HepG2 (cell line): Measurements from ENCODE around the gene SLBP. TPM values are rescaled to one million over a fixed set of nuclear protein-coding genes. Genes with fewer than 3 reads are reported as not detected.
A peak's percentile ranks its signal among the peaks of the same experiment; 100 is the strongest.

ENCODE experiments used
- ATAC-seq: fragments of 200-7000 bp; cut with Tn5 transposase; 3 replicates; pipeline ENCODE4 v1.9.1; 2020; ENCODE audit warnings: mild to moderate bottlenecking, moderate library complexity
- BruUV-seq: library from RNA; stranded (reverse); fragments of 400-500 nt; replicated peaks from 2 replicates; lab custom pipeline; 2021; lab: Mats Ljungman, UMichigan
- CTCF ChIA-PET: fragments of 300-600 bp; formaldehyde crosslinking; extraction: SDS; loops from one replicate; lab custom pipeline; 2021; ENCODE audit warnings: low total read pairs, inconsistent platforms, low intra/inter-chr PET ratio; lab: Yijun Ruan, JAX
- POLR2A ChIA-PET: fragments of 350-600 bp; sonication (Branson Sonifier 250); formaldehyde crosslinking; loops from one replicate; lab custom pipeline; 2020; ENCODE audit warnings: antibody characterized with exemption, inconsistent platforms; lab: Yijun Ruan, JAX
- DNase-seq: peaks from one replicate; pipeline ENCODE4 v3.0.0-alpha.2; 2015; ENCODE audit warnings: low spot score
- FAIRE-seq: peaks from 3 replicates; lab custom pipeline; 2011; peaks lifted over from hg19 to GRCh38; lab: Jason Lieb, UNC
- H2AFZ ChIP-seq: one replicate; pipeline ENCODE4 v1.6.1; 2011; ENCODE audit warnings: low read length, inconsistent platforms
- H3K27ac ChIP-seq: fragments of 300-600 bp; 3 replicates; pipeline ENCODE4 v1.8.0; 2011; ENCODE audit warnings: mixed run types, mild to moderate bottlenecking, mixed read lengths, low read length, inconsistent platforms; ENCODE audit not compliant: insufficient read depth; ENCODE audit errors: extremely low read length
- H3K27me3 ChIP-seq, 2 experiments: fragments of 200-600 bp in 1 of 2; 2 replicates in 1 of 2; 3 replicates in 1 of 2; pipeline versions ENCODE4 v1.6.0 to v1.8.0; 2011; ENCODE audit warnings: low read length in 2 of 2, mild to moderate bottlenecking in 2 of 2, moderate library complexity in 2 of 2, inconsistent platforms in 1 of 2; ENCODE audit not compliant: insufficient read depth in 2 of 2, control insufficient read depth in 1 of 2
- H3K36me3 ChIP-seq, 2 experiments: fragments of 200-600 bp in 1 of 2; replicated peaks in 1 of 2; 2 replicates in 1 of 2; 3 replicates in 1 of 2; pipeline versions ENCODE4 v1.5.1 to v1.8.0; 2011; ENCODE audit warnings: low read length in 2 of 2, inconsistent platforms in 1 of 2; ENCODE audit not compliant: insufficient read depth in 2 of 2, control insufficient read depth in 1 of 2
- H3K4me1 ChIP-seq: 2 replicates; pipeline ENCODE4 v1.5.1; 2012; ENCODE audit warnings: low read length, inconsistent platforms; ENCODE audit not compliant: insufficient read depth
- H3K4me2 ChIP-seq: 2 replicates; pipeline ENCODE4 v1.6.0; 2011; ENCODE audit warnings: low read depth, low read length, inconsistent platforms
- H3K4me3 ChIP-seq, 3 experiments: fragments of 200-600 bp in 1 of 3; sonication (generic), shearing (Covaris generic) in 1 of 3; replicated peaks in 1 of 3; 2 replicates each; pipeline ENCODE4 v1.5.1; 2011 to 2016; ENCODE audit warnings: low read length in 3 of 3, inconsistent platforms in 2 of 3, low read depth in 2 of 3, mild to moderate bottlenecking in 2 of 3, control low read depth in 1 of 3, mixed read lengths in 1 of 3; ENCODE audit not compliant: insufficient read depth in 1 of 3
- H3K79me2 ChIP-seq: one replicate; pipeline ENCODE4 v1.6.1; 2011; ENCODE audit warnings: low read length, inconsistent platforms; ENCODE audit not compliant: insufficient read depth
- H3K9ac ChIP-seq: 2 replicates; pipeline ENCODE4 v1.6.0; 2011; ENCODE audit warnings: mild to moderate bottlenecking, low read depth, low read length, inconsistent platforms; ENCODE audit not compliant: insufficient read depth
- H3K9me3 ChIP-seq: 2 replicates; pipeline ENCODE4 v1.5.1; 2012; ENCODE audit warnings: mild to moderate bottlenecking, low read length
- H4K20me1 ChIP-seq: 2 replicates; pipeline ENCODE4 v1.6.0; 2011; ENCODE audit warnings: inconsistent platforms, mild to moderate bottlenecking, low read length, moderate library complexity; ENCODE audit not compliant: insufficient read depth
- AGO2 ChIP-seq: fragments of 200-400 bp; formaldehyde crosslinking; optimal IDR thresholded peaks from 2 replicates; pipeline ENCODE3; 2017; ENCODE audit warnings: mild to moderate bottlenecking, low read depth, low read length, moderate library complexity
- GPBP1L1 ChIP-seq: sonication (generic); formaldehyde crosslinking; IDR thresholded peaks from 2 replicates; pipeline ENCODE4 v1.5.0; 2020; ENCODE audit warnings: mild to moderate bottlenecking, missing genetic modification reagents
- RBFOX2 ChIP-seq: fragments of 200-400 bp; formaldehyde crosslinking; IDR thresholded peaks from 2 replicates; pipeline ENCODE4 v1.6.1; 2017; ENCODE audit warnings: low read depth, mild to moderate bottlenecking, low read length
- RCOR2 ChIP-seq: IDR thresholded peaks from 2 replicates; pipeline ENCODE4 v1.6.1; 2016; ENCODE audit warnings: missing biosample characterization, missing genetic modification reagents
- SSRP1 ChIP-seq: IDR thresholded peaks from 2 replicates; pipeline ENCODE4 v1.6.1; 2016; ENCODE audit warnings: control low read depth
- ZNF343 ChIP-seq: sonication (generic); formaldehyde crosslinking; IDR thresholded peaks from 2 replicates; pipeline ENCODE4 v1.4.0; 2020; ENCODE audit warnings: mild to moderate bottlenecking, missing genetic modification reagents
- ZNF549 ChIP-seq: sonication (generic); formaldehyde crosslinking; IDR thresholded peaks from 2 replicates; pipeline ENCODE4 v1.5.0; 2020; ENCODE audit warnings: missing genetic modification reagents
- ZNF83 ChIP-seq: sonication (generic); formaldehyde crosslinking; IDR thresholded peaks from 2 replicates; pipeline ENCODE4 v1.4.0; 2020; ENCODE audit warnings: missing genetic modification reagents, mild to moderate bottlenecking, borderline replicate concordance
- WGBS: methylation state at CpG from one replicate; pipeline ENCODE4 v1.1.6; 2017; ENCODE audit warnings: low lambda C conversion rate; 5-methylcytosine and 5-hydroxymethylcytosine counted together
- in situ Hi-C: cut with HindIII; loops from 2 replicates; pipeline ENCODE4 v1.10.0; 2017; ENCODE audit warnings: low pct_unique_long_range_greater_than_20kb; ENCODE audit not compliant: extremely low pct_ligation_motif_present
- intact Hi-C: fragments of 100-400 bp; cut with micrococcal nuclease; formaldehyde crosslinking; loops from one replicate; pipeline ENCODE4 v1.10.0; 2022; ENCODE audit not compliant: unreplicated experiment
- polyA plus RNA-seq, 8 experiments: library from polyadenylated mRNA; depleted of rRNA in 3 of 8; stranded (reverse) in 7 of 8; unstranded in 1 of 8; fragments of >200 nt; fragmentation: Illumina TruSeq in 4 of 8; extraction: Trizol in 4 of 8; gene quantifications; 2 replicates each; pipeline versions ENCODE4 v1.2.1 to v1.2.3, GENCODE V29; 2011 to 2016; ENCODE audit warnings: low read depth in 4 of 8, missing spikeins in 1 of 8, mixed read lengths in 1 of 8; ENCODE audit not compliant: insufficient read depth in 1 of 8
- total RNA-seq, 5 experiments: library from RNA; depleted of rRNA; stranded (reverse); fragments of >200 nt; fragmentation: Illumina TruSeq; extraction: Trizol; gene quantifications; 2 replicates each; pipeline ENCODE4 v1.2.3, GENCODE V29; 2016; ENCODE audit warnings: low read depth in 1 of 5

SLBP gene
- total and polyA plus RNA-seq, 2 of the 13 experiments (the other 11 are each of a cell fraction or from before 2014, with no cell fraction given), result 43.9 to 104 TPM

GRCh38 chr4:1735215-1735614 lies 23.1 kb upstream of the SLBP start:
- in situ Hi-C loops, result no loop called here
- WGBS, result 93% methylated on average over 7 of the region's 20 CpGs
- no peak overlapping the region for H3K27ac ChIP-seq

GRCh38 chr4:1732911-1733310 lies 20.8 kb upstream of the SLBP start:
- CTCF ChIA-PET, result no interaction called here

More at GRCh38 chr4:1735215-1735614, 23.1 kb upstream of the SLBP start:
- CTCF ChIA-PET, result no interaction called here
- FAIRE-seq, result no peak
- H3K4me2 ChIP-seq, result no peak overlapping the region
- H2AFZ ChIP-seq, result no peak overlapping the region
- BruUV-seq, result no TSS peak
- no peaks in the 10 kb centered on the region for H3K27me3 ChIP-seq
- H3K9ac ChIP-seq, result no peak overlapping the region
- no peaks in the 10 kb centered on the region for H4K20me1 ChIP-seq
- no peaks in the 10 kb centered on the region for H3K4me1 ChIP-seq
- ATAC-seq, result no peak
- H3K36me3 ChIP-seq, result peaks cover 33 to 85% of the 10 kb centered on the region in 2 experiments
- H3K4me3 ChIP-seq, result no peak overlapping the region
- H3K79me2 ChIP-seq, result peaks cover 1% of the 10 kb centered on the region
- TF ChIP-seq RBFOX2, result 0 out of 2 replicates have a peak, but pooled peaks have one; percentile 17
- no peak for TF ChIP-seq GPBP1L1
- peak; percentile 28 for TF ChIP-seq AGO2
- POLR2A ChIA-PET, result no interaction called here
- peaks cover 17% of the 10 kb centered on the region; the same call in 1 of the 2 replicates for H3K9me3 ChIP-seq
- DNase-seq, result no peak
- intact Hi-C loops, result no loop called here

More at GRCh38 chr4:1732911-1733310, 20.8 kb upstream of the SLBP start:
- intact Hi-C loops, result no loop called here
- FAIRE-seq, result no peak
- Histone ChIP-seq H3K27ac (no peak overlapping the region), H3K4me3 (no peak overlapping the region), H3K4me2 (no peak overlapping the region), H3K9me3 (0 out of 2 replicates have a peak, but pooled peaks cover 10% of the 10 kb centered on the region), H3K9ac (no peak overlapping the region), H2AFZ (no peak overlapping the region), H3K4me1 (0 out of 2 replicates have a peak, but pooled peaks cover 4% of the 10 kb centered on the region), H3K79me2 (peaks cover 5% of the 10 kb centered on the region), H4K20me1 (no peaks in the 10 kb centered on the region)
- over 99% methylated on average over 10 of the region's 10 CpGs for WGBS
- POLR2A ChIA-PET, result no interaction called here
- BruUV-seq, result no TSS peak
- DNase-seq, result no peak
- ATAC-seq, result no peak
- TF ChIP-seq SSRP1 (CRISPR knock-in tag), result no peak
- no peak for TF ChIP-seq ZNF343 (CRISPR knock-in tag)
- no peak for TF ChIP-seq ZNF549 (CRISPR knock-in tag)
- TF ChIP-seq ZNF83 (CRISPR knock-in tag), result no peak
- no peak for TF ChIP-seq RCOR2
- TF ChIP-seq, all 625 proteins: peak for 0
- H3K36me3 ChIP-seq, result peaks cover 36 to 80% of the 10 kb centered on the region in 2 experiments
- in situ Hi-C loops, result no loop called here
- no peaks in the 10 kb centered on the region for H3K27me3 ChIP-seq
